ENCODE results near the gene ZNF2.

GRCh38 chr2:95232232-95232631 lies 66.6 kb downstream of the ZNF2 start:
- TF ChIP-seq EZH2phosphoT487 (IDR thresholded peaks at IDR 0.05; ENCODE audit: low read depth, severe bottlenecking, unreplicated experiment) (no peak), EZH2 (IDR thresholded peaks at IDR 0.05; ENCODE audit: borderline replicate concordance) (no peak), CTCF (IDR thresholded peaks at IDR 0.05; ENCODE audit: poor library complexity) (no peak)
